ENCODE results near the gene NHSL2.

GRCh38 chrX:72027024-72027913 lies 116.6 kb downstream of the NHSL2 start:
- TF ChIP-seq CTCF (IDR thresholded peaks at IDR 0.05) (no peak), POLR2A (IDR thresholded peaks at IDR 0.05) (no peak)
